SH-SY5Y (cell line): ENCODE data around the gene KEAP1.

ENCODE experiments used
- GATA2 ChIP-seq: IDR thresholded peaks from 2 replicates; pipeline ENCODE4 v1.6.1; 2011; ENCODE audit warnings: mild to moderate bottlenecking, low read depth, low read length
- GATA3 ChIP-seq: IDR thresholded peaks from 2 replicates; pipeline ENCODE4 v1.6.1; 2011; ENCODE audit warnings: low read depth, mild to moderate bottlenecking, low read length, moderate library complexity

- TF ChIP-seq GATA3 (no peak), GATA2 (no peak)
These were observed 5.8 kb downstream of the KEAP1 start for GRCh38 chr19:10497371-10497770.
